Panc1 (cell line): ENCODE results near the gene KIAA1958. TPM values are rescaled to one million over a fixed set of nuclear protein-coding genes. Genes with fewer than 3 reads are reported as not detected.

Experiments
- ATAC-seq: fragments of 200-7000 bp; cut with Tn5 transposase; 2 replicates; pipeline ENCODE4 v1.9.1; 2020; ENCODE audit warnings: mild to moderate bottlenecking, moderate library complexity
- BruUV-seq: library from RNA; stranded (reverse); fragments of 400-500 nt; replicated peaks from 2 replicates; lab custom pipeline; 2021; lab: Mats Ljungman, UMichigan
- CTCF ChIA-PET: fragments of 300-600 bp; sonication (Branson Sonifier 250); formaldehyde crosslinking; loops from one replicate; lab custom pipeline; 2022; ENCODE audit warnings: antibody characterized with exemption; lab: Charles Lee
- POLR2A ChIA-PET: fragments of 300-600 bp; sonication (Branson Sonifier 250); formaldehyde crosslinking; loops from one replicate; lab custom pipeline; 2022; ENCODE audit warnings: antibody characterized with exemption; lab: Charles Lee
- DNase-seq: peaks from one replicate; pipeline ENCODE4 v3.0.0-alpha.2; 2010; ENCODE audit warnings: low read depth, low spot score
- H3K27ac ChIP-seq: 2 replicates; pipeline ENCODE4 v1.5.1; 2011; ENCODE audit warnings: mild to moderate bottlenecking, low read length, inconsistent platforms
- H3K27me3 ChIP-seq: fragments of 200-500 bp; sonication (Bioruptor generic); 2 replicates; pipeline ENCODE4 v1.6.0; 2014; ENCODE audit warnings: low read length, inconsistent platforms; ENCODE audit not compliant: control insufficient read depth, insufficient read depth
- H3K36me3 ChIP-seq: fragments of 200-500 bp; sonication (Bioruptor generic); 2 replicates; pipeline ENCODE4 v1.5.1; 2014; ENCODE audit warnings: inconsistent platforms, mild to moderate bottlenecking, low read length, moderate library complexity; ENCODE audit not compliant: control insufficient read depth, insufficient read depth
- H3K4me1 ChIP-seq: 2 replicates; pipeline ENCODE4 v1.5.1; 2011; ENCODE audit warnings: inconsistent platforms, mild to moderate bottlenecking, low read length, moderate library complexity; ENCODE audit not compliant: control insufficient read depth, insufficient read depth
- H3K4me3 ChIP-seq, 2 experiments: 2 replicates each; pipeline ENCODE4 v1.5.1; 2011 to 2012; ENCODE audit warnings: low read depth in 2 of 2, low read length in 2 of 2, mild to moderate bottlenecking in 2 of 2, inconsistent platforms in 1 of 2, moderate library complexity in 1 of 2
- H3K9me3 ChIP-seq: fragments of 200-500 bp; sonication (Bioruptor generic); 2 replicates; pipeline ENCODE4 v1.5.1; 2014; ENCODE audit warnings: low read depth, mild to moderate bottlenecking, inconsistent platforms, low read length, moderate library complexity; ENCODE audit not compliant: control insufficient read depth, insufficient read depth
- POLR2AphosphoS5 ChIP-seq: IDR thresholded peaks from 2 replicates; pipeline ENCODE4 v1.6.1; 2012; ENCODE audit warnings: mild to moderate bottlenecking, low read depth, low read length, moderate library complexity
- SIN3A ChIP-seq: IDR thresholded peaks from 2 replicates; pipeline ENCODE4 v1.6.1; 2012; ENCODE audit warnings: low read depth, mild to moderate bottlenecking, low read length, moderate library complexity, borderline replicate concordance; ENCODE audit not compliant: insufficient read depth
- TCF7L2 ChIP-seq: IDR thresholded peaks from 2 replicates; pipeline ENCODE4 v1.6.1; 2011; ENCODE audit warnings: mild to moderate bottlenecking, low read depth, low read length, inconsistent platforms
- in situ Hi-C: cut with HindIII; loops from 2 replicates; pipeline ENCODE4 v1.10.0; 2016; ENCODE audit warnings: low sequenced_read_pairs, low pct_unique_long_range_greater_than_20kb
- intact Hi-C: fragments of 100-400 bp; cut with micrococcal nuclease; formaldehyde crosslinking; loops from one replicate; pipeline ENCODE4 v1.10.0; 2022; ENCODE audit not compliant: unreplicated experiment
- total RNA-seq: library from RNA; stranded (reverse); gene quantifications from one replicate; pipeline ENCODE4 v1.2.1, GENCODE V29; 2021; ENCODE audit not compliant: unreplicated experiment
- TF ChIP-seq, protein P1 (sequence below): fragments of 450-650 bp; IDR thresholded peaks from 2 replicates; pipeline ENCODE4 v1.5.1; 2017; ENCODE audit warnings: mild to moderate bottlenecking
- TF ChIP-seq, protein P2 (sequence below), 2 experiments: IDR thresholded peaks; 2 replicates each; pipeline ENCODE4 v1.6.1; 2011 to 2012; ENCODE audit warnings: low read depth in 2 of 2, control low read depth in 1 of 2, low read length in 1 of 2, mild to moderate bottlenecking in 1 of 2, moderate library complexity in 1 of 2; ENCODE audit not compliant: insufficient read depth in 1 of 2

The KIAA1958 gene
- total RNA-seq, 1 experiment from 2014 or later: 10.4 TPM

DNA sequence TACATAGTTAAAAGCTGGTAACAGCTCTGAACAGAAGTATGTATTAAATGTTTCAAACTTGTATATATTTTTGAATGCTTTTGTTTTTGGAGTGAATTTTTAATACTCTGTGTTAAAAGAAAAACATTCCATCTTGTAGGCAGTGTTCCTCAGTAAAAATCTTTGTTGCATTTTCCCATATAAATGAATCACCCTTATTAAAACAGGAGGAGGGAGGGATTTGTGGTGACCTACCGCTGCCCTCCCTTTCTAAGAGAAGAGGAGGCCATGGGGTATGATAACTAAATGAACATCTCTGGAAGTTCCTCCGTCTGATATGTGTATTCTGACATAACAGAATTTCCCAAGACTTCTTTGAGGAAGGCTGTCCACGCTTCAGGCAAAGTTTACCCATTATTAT lies 177.9 kb downstream of the KIAA1958 start:
- TF ChIP-seq, protein P1, sequence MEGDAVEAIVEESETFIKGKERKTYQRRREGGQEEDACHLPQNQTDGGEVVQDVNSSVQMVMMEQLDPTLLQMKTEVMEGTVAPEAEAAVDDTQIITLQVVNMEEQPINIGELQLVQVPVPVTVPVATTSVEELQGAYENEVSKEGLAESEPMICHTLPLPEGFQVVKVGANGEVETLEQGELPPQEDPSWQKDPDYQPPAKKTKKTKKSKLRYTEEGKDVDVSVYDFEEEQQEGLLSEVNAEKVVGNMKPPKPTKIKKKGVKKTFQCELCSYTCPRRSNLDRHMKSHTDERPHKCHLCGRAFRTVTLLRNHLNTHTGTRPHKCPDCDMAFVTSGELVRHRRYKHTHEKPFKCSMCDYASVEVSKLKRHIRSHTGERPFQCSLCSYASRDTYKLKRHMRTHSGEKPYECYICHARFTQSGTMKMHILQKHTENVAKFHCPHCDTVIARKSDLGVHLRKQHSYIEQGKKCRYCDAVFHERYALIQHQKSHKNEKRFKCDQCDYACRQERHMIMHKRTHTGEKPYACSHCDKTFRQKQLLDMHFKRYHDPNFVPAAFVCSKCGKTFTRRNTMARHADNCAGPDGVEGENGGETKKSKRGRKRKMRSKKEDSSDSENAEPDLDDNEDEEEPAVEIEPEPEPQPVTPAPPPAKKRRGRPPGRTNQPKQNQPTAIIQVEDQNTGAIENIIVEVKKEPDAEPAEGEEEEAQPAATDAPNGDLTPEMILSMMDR: no peak
- TF ChIP-seq, protein P2, sequence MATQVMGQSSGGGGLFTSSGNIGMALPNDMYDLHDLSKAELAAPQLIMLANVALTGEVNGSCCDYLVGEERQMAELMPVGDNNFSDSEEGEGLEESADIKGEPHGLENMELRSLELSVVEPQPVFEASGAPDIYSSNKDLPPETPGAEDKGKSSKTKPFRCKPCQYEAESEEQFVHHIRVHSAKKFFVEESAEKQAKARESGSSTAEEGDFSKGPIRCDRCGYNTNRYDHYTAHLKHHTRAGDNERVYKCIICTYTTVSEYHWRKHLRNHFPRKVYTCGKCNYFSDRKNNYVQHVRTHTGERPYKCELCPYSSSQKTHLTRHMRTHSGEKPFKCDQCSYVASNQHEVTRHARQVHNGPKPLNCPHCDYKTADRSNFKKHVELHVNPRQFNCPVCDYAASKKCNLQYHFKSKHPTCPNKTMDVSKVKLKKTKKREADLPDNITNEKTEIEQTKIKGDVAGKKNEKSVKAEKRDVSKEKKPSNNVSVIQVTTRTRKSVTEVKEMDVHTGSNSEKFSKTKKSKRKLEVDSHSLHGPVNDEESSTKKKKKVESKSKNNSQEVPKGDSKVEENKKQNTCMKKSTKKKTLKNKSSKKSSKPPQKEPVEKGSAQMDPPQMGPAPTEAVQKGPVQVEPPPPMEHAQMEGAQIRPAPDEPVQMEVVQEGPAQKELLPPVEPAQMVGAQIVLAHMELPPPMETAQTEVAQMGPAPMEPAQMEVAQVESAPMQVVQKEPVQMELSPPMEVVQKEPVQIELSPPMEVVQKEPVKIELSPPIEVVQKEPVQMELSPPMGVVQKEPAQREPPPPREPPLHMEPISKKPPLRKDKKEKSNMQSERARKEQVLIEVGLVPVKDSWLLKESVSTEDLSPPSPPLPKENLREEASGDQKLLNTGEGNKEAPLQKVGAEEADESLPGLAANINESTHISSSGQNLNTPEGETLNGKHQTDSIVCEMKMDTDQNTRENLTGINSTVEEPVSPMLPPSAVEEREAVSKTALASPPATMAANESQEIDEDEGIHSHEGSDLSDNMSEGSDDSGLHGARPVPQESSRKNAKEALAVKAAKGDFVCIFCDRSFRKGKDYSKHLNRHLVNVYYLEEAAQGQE (IDR thresholded peaks at IDR 0.05; ENCODE audit: insufficient read depth in 1 of 2, low read depth in 2 of 2, low read length in 1 of 2): no peak
- TF ChIP-seq POLR2AphosphoS5 (no peak), SIN3A (no peak), TCF7L2 (no peak)
- Histone ChIP-seq H3K27me3 (no peaks in the 10 kb centered on the region), H3K27ac (no peak overlapping the region), H3K4me3 (no peak overlapping the region), H3K36me3 (no peaks in the 10 kb centered on the region; the same call in 1 of the 2 replicates), H3K9me3 (no peaks in the 10 kb centered on the region), H3K4me1 (no peaks in the 10 kb centered on the region)
- CTCF ChIA-PET: interaction anchor here (0.6 kb wide), 1 partner anchor 96 kb away, joined by 3 read pairs; no protein-coding TSS in a partner anchor
- DNase-seq (no peak), ATAC-seq (no peak)
- no TSS peak for BruUV-seq
- intact Hi-C loops (no loop called here), in situ Hi-C loops (no loop called here)
- POLR2A ChIA-PET: no interaction called here

DNA sequence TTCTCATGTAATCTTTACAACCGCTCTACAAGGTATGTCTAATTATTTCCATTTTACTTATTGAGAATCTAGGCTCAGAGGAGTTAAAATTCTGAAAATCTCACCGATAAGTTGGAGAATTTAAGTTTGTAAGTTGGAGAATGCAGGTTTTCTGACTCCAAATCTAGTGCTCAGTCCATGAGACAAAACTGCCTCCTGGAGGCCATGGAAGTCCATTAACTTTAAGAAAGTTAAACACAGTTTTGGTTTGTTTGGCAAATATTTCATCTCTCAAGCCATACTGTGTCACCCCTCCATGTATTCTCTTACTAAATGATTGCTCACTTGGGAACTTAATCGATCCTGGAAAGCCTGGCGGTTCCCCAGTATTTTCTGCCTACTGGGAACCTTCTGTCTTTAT lies 178.7 kb downstream of the KIAA1958 start:
- TF ChIP-seq POLR2AphosphoS5 (no peak), TCF7L2 (no peak), SIN3A (no peak)
- TF ChIP-seq, protein P1: no peak; the same call in 1 of the 2 replicates
- TF ChIP-seq, protein P2 (IDR thresholded peaks at IDR 0.05; ENCODE audit: insufficient read depth in 1 of 2, low read depth in 2 of 2, low read length in 1 of 2): no peak
- BruUV-seq: no TSS peak
- POLR2A ChIA-PET: no interaction called here
- in situ Hi-C loops: no loop called here
- intact Hi-C loops: no loop called here
- Histone ChIP-seq H3K36me3 (no peaks in the 10 kb centered on the region; the same call in 1 of the 2 replicates), H3K27me3 (no peaks in the 10 kb centered on the region), H3K4me1 (no peaks in the 10 kb centered on the region), H3K4me3 (no peak overlapping the region), H3K9me3 (no peaks in the 10 kb centered on the region), H3K27ac (no peak overlapping the region)
- CTCF ChIA-PET: interaction anchor here (0.6 kb wide), 1 partner anchor 97 kb away, joined by 3 read pairs; no protein-coding TSS in a partner anchor
- no peak for DNase-seq
- no peak for ATAC-seq
